Breast epithelium (tissue), 3 donors: ENCODE measurements around the gene MAPK1.
"Not testable (repeated sequence)": the region's sequence is repeated elsewhere in the genome, so short reads cannot be mapped to it uniquely, and the experiment has no call there.

Source experiments
- POLR2A ChIP-seq: fragments of 450-650 bp; IDR thresholded peaks from one replicate; pipeline ENCODE4 v1.6.1; 2016; ENCODE audit warnings: antibody characterized with exemption, mild to moderate bottlenecking, moderate library complexity
- POLR2AphosphoS5 ChIP-seq, 3 donors: sonication (generic); formaldehyde crosslinking; IDR thresholded peaks; one replicate each; pipeline ENCODE4 v1.6.1; 2017; ENCODE audit warnings: antibody characterized with exemption in 3 of 3

DNA sequence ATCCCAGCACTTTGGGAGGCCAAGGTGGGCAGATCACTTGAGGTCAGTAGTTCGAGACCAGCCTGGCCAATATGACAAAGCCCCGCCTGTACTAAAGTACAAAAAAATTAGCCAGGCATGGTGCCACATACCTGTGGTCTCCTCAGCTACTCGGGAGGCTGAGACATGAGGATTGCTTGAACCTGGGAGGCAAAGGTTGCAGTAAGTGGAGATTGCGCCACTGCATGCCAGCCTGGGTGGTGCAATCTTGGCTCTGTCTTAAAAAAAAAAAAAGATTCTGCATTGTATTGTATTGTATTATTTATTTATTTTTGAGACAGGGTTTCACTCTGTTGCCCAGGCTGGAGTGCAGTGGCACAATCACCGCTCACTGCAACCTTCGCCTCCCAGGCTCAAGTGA lies 122.5 kb downstream of the MAPK1 start:
- not testable (repeated sequence) for TF ChIP-seq POLR2AphosphoS5 (IDR thresholded peaks at IDR 0.05); POLR2A
